Activated T-cell treated with anti-CD3 and anti-CD28 coated beads, Interleukin-2, amount 50 U/mL, for 1 hour (primary cell): ENCODE results near the gene DNAJB4.
"Not testable (repeated sequence)": the region's sequence is repeated elsewhere in the genome, so short reads cannot be mapped to it uniquely, and the experiment has no call there.

Experiments used
- DNase-seq: peaks from one replicate; pipeline ENCODE4 v3.0.0-alpha.2; 2020

Gene DNAJB4

GRCh38 chr1:78040484-78041089, 35.8 kb downstream of the DNAJB4 start:
- DNase-seq, result no peak

DNA sequence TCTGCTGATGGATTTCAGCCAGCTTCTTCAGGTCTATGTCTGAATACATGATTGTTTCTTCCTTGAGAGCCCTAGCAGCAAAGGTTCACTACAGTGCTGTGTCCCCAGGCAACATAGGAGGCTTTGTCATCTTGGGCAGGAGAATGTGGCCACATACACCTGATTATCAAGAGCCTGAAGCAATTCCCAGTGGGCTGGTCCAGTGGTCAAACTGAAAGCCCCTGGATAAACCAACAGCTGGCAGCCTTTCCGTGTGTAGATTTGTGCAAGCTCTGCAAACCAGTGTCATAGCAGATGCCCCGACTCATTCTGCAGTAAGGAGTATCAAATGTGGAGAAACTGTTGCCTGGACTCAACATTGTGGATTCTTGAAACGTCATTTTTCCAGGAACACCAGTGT, 38.7 kb downstream of the DNAJB4 start:
- no peak for DNase-seq

GRCh38 chr1:78044796-78045562, 40.2 kb downstream of the DNAJB4 start:
- DNase-seq, result no peak

- DNase-seq, result peak; percentile 18
Observed at GRCh38 chr1:78045563-78045925, 40.8 kb downstream of the DNAJB4 start.

DNA sequence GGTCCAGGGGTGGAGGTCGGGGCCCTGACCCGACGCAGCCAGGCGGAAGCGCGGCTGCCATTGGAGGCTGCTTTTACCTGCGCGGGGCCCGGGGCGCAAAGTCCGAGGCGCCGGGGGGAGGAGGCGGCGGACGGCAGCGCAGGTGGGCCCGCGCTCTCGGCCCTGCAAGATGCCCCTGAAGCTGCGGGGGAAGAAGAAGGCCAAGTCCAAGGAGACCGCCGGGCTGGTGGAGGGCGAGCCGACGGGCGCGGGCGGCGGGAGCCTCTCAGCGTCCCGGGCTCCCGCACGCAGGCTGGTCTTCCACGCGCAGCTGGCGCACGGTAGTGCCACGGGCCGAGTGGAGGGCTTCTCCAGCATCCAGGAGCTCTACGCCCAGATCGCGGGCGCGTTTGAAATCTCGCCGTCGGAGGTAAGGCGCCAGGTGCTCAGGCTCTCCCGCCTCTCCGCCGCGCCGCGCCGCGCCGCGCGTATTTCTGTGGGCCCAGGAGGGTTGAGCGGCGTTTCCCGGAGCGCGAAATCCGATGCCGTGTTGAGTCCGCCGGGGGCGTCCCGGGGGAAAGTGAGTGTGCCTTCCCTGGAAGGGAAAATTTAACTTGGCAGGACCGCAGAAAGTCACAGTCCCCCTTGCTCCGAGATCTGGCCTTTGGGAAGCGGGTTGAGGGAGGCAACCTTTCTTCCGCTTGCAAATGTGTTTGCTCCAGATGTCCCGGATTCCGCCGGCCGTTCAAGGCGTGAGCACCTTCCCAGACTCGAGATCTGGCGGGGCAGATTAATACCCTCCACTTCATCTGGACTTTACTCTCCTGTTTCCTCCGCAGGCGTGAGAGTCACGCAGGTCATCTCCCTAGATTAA, 41.4 kb downstream of the DNAJB4 start, which contains the start of gene GIPC2:
Gene GIPC2 (plus strand): TSS at position 41 of the 853 bp plus-strand sequence. CDS start 129 bp downstream, at position 170.
- peak; percentile 41 for DNase-seq

DNA sequence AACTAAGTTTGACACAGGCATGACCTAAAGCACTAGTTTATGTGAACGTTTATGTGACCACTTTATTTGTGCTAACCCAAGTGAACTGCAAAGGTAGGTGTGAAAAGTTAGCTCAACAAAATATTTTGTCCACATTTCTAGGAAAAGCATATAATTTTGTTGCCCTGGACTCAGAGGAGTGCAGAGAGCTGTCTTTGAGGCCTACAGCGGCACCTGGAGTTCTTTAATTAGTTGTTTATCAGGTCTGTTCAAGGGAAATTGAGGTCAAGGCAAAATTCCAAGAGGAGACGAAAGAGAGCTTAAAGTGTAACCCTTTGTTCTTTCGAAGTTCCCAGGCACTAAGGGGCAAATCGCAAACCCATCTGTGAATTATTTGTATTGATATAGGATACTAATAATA, 42.4 kb downstream of the DNAJB4 start:
- no peak for DNase-seq

- no peak for DNase-seq
Observed at GRCh38 chr1:78047631-78048030, 42.9 kb downstream of the DNAJB4 start.

GRCh38 chr1:78048446-78048845, 43.7 kb downstream of the DNAJB4 start:
- DNase-seq, result no peak

DNA sequence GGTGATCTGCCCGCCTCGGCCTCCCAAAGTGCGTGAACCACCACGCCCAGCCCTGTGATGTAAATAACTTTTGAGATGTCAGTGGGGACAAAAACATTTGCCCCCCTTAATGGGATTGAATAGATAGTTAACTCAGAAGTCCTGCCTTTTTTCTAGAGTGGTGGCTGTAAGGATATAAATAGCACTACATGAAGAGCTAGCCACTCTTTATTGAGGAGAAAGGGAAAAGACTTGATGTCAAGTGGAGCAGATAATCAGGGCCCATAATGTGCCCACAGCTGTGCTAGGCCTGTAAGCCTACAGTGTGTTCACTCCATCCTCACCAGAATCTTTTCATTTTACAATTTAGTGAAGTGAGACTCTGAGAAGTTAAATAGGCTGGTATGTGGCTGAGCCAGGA, 44.7 kb downstream of the DNAJB4 start:
- DNase-seq, result no peak

DNA sequence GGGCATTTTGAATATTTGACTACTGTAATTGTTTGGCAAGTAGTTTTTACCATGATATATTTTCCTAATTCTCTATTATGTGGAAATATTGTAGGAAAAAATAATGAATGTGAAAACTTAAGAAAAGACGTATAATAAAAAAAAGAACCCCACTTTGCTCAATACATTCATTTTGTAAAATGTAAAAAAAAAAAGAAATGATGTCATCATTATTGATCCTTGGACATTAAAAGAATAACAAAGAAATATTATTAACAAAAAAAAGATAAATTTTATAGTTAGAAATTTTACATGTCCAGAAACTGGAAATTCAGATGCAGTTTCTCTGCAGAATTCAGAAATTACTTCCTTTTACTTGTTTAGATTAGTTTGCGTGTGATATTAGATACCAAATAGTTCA, 46.3 kb downstream of the DNAJB4 start:
- DNase-seq, result no peak

- no peak for DNase-seq
Observed at GRCh38 chr1:78052685-78053405, 48.1 kb downstream of the DNAJB4 start.

DNA sequence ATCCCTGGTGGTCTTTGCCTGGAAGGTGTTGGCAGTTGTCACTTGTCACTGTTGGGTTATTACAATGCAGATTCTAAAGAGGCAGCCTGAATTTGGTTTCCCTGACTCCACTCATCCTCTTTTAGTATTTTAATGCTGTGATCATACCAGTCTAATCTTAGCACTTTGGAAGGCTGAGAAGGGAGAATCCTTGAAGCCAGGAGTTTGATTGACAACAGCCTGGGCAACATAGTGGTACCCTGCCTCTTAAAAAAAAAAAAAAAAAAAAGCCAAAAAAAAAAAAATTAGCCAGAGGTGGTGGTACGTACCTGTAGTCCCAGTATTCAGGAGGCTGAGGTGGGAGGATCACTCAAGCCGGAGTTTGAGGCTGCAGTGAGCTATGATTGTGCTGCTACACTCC, 48.8 kb downstream of the DNAJB4 start:
- no peak for DNase-seq

- DNase-seq, result no peak
Observed at GRCh38 chr1:78054559-78054958, 49.8 kb downstream of the DNAJB4 start.

DNA sequence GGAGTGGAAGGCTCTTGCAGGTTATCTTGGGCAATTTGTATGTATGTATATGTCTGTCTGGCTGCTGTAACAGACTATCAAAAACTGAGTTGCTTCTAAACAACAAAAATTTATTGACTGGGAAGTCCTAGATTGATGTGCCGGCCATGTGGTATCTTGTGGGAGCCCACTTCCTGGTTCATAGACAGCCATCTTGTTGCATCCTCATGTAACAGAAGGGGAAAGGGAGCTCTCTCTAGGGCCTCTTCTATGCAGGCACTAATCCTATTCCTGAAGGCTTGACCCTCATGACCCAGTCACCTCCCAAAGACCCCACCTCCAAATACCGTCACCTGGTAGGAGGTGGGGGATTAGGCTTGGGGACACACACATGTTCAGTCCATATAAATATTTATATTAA, 50.2 kb downstream of the DNAJB4 start:
- DNase-seq, result no peak

DNA sequence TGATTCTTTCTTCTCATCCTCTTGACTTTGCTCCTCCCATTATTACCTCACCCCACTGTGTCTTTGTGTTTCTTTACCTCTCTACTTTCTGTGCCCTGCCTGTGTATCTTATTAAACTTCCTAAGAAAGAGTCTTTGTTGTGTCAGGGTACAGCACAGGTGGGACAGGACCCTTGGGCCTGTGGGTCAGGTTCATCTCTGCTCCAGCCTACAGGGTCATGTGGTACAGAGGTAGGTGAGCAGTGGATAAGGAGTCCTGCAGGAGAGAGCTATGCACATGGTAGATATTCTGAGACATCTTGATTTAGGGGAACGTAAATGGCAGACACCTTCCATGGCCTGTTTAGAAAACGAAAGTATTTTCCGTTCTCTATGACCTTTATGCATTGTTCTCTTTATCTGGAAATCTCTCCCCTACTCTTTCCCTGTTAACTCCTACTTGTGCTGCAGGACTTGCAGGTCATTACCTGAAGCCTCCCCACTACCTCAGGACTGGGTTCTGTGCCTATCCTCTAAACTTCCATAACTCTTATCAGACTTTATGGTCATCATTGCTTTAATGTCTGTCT, 50.9 kb downstream of the DNAJB4 start:
- DNase-seq, result no peak

DNA sequence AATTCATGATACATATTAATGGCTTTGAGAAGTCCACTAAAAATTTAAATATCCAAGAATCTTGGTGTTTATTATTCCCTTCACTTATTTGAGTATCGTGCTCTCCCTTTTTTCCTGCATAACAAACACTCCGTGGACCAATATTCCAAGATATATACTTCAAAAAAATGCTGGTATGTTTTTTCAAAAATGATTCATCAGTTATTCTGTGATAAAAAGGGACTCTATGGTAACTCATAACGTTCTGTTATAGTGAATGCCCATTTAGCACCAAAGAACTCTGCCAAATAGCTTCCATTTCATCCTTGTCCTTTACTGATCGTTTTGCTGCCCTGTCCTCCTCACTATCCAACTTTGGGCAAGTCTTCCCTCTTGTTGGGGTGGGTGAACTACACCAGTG, 53.9 kb downstream of the DNAJB4 start:
- no peak for DNase-seq

- DNase-seq, result no peak
Observed at GRCh38 chr1:78060857-78061563, 56.3 kb downstream of the DNAJB4 start.

DNA sequence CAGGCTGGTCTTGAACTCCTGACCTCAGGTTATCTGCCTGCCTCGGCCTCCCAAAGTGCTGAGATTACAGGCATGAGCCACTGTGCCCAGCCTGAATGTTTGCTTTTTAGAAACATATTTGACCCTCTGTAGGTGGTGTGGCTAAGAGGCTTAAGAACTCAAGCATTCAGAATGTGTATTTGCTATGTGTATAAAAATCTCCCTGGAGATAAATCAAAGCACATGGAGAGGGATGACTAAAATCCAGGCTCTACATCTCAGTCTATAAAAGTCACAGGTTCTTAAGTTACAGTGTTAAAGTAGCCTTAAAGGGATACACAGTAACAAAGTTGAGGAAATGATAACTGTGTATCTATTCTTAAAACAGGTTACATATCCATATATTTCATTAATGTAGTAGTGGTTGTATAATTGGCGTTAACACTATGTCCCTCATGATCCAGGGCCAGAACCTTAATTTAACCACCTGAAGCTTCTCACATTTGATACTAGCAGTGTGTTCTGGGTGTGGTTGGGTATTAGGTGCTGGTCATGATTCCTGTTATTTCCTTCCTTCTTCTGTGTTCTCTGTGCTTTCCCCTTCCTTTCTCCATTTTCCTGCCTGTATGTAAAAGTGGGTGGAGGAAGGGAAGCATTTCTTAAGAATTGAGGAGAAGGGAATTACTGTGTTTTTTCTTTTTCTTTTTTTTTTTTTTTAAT, 57.2 kb downstream of the DNAJB4 start:
- no peak for DNase-seq

DNA sequence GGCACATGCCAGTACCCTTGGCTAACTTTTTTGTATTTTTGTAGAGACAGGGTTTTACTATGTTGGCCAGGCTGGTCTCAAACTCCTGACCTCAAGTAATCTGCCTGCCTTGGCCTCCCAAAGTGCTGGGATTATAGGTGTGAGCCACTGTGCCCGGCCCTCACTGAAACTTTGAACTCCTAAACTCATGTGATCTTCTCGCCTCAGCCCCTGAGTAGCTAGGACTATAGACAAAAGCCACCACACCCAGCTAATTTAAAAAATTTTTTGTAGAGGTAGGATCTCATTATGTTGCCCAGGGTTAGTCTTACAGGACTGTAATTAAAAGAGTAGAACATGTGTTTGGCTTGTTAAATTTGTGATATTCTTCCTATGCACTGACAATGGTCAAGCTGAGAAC, 60.1 kb downstream of the DNAJB4 start:
- not testable (repeated sequence) for DNase-seq
